CD4-positive, alpha-beta T cell (primary cell): ENCODE data around the gene FLNC. TPM values are rescaled to one million over a fixed set of nuclear protein-coding genes. Genes with fewer than 3 reads are reported as not detected.

Experiments
- ATAC-seq: fragments of 200-7000 bp; cut with Tn5 transposase; one replicate; pipeline ENCODE4 v1.10.0; 2022; ENCODE audit warnings: mild to moderate bottlenecking; ENCODE audit not compliant: poor library complexity
- CTCF ChIA-PET: fragments of 350-600 bp; sonication (Branson Sonifier 250); formaldehyde crosslinking; loops from one replicate; lab custom pipeline; 2021; ENCODE audit warnings: antibody characterized with exemption, inconsistent platforms; lab: Charles Lee
- POLR2A ChIA-PET: fragments of 350-600 bp; sonication (Branson Sonifier 250); formaldehyde crosslinking; loops from one replicate; lab custom pipeline; 2021; ENCODE audit warnings: antibody characterized with exemption, inconsistent platforms; lab: Charles Lee
- DNase-seq, 14 experiments: peaks; one replicate each; pipeline ENCODE4 v3.0.0-alpha.2; 2013 to 2020; ENCODE audit warnings: mixed read lengths in 2 of 14
- H3K27ac ChIP-seq, 2 donors: one replicate each; pipeline versions ENCODE4 v1.5.1 to v1.7.0; 2013; ENCODE audit warnings: low read length in 2 of 2, low read depth in 1 of 2, mild to moderate bottlenecking in 1 of 2
- H3K27me3 ChIP-seq, 2 experiments: 1 replicate in 1 of 2; 2 replicates in 1 of 2; pipeline versions ENCODE4 v1.6.1 to v1.7.0; 2013; ENCODE audit warnings: low read length in 2 of 2, control low read depth in 1 of 2, mild to moderate bottlenecking in 1 of 2, moderate library complexity in 1 of 2; ENCODE audit not compliant: insufficient read depth in 2 of 2, control insufficient read depth in 1 of 2
- H3K36me3 ChIP-seq: one replicate; pipeline ENCODE4 v1.6.1; 2013; ENCODE audit warnings: low read length, control low read depth; ENCODE audit not compliant: insufficient read depth
- H3K4me1 ChIP-seq: one replicate; pipeline ENCODE4 v1.6.1; 2013; ENCODE audit warnings: low read length, control low read depth; ENCODE audit not compliant: insufficient read depth
- H3K4me3 ChIP-seq: one replicate; pipeline ENCODE4 v1.5.1; 2013; ENCODE audit warnings: mild to moderate bottlenecking, low read length, moderate library complexity
- H3K9me3 ChIP-seq, 2 experiments: 1 replicate in 1 of 2; 2 replicates in 1 of 2; pipeline versions ENCODE4 v1.6.1 to v1.7.0; 2013; ENCODE audit warnings: low read length in 2 of 2, mild to moderate bottlenecking in 2 of 2, control low read depth in 1 of 2, moderate library complexity in 1 of 2; ENCODE audit not compliant: control insufficient read depth in 1 of 2, insufficient read depth in 1 of 2
- H3K27ac Mint-ChIP-seq: one replicate; pipeline ENCODE4 v1.8.0; 2020; ENCODE audit warnings: mixed read lengths
- H3K27me3 Mint-ChIP-seq: one replicate; pipeline ENCODE4 v1.8.0; 2021; ENCODE audit warnings: mixed read lengths
- H3K36me3 Mint-ChIP-seq: one replicate; pipeline ENCODE4 v1.8.0; 2021; ENCODE audit warnings: low read depth, mixed read lengths
- H3K4me1 Mint-ChIP-seq: one replicate; pipeline ENCODE4 v1.8.0; 2021; ENCODE audit warnings: low read depth, mixed read lengths
- H3K4me3 Mint-ChIP-seq: one replicate; pipeline ENCODE4 v1.8.0; 2020; ENCODE audit warnings: mild to moderate bottlenecking, mixed read lengths
- H3K9me3 Mint-ChIP-seq: one replicate; pipeline ENCODE4 v1.8.0; 2020; ENCODE audit warnings: mixed read lengths
- CTCF ChIP-seq: fragments of 200-600 bp; IDR thresholded peaks from one replicate; pipeline ENCODE4 v1.8.0; 2022; ENCODE audit warnings: antibody characterized with exemption, mild to moderate bottlenecking
- intact Hi-C, 2 experiments: fragments of 100-400 bp; cut with DNase I in 1 of 2; cut with micrococcal nuclease in 1 of 2; formaldehyde crosslinking; loops; one replicate each; pipeline versions ENCODE4 v1.15.1 to v1.9.0; 2023 to 2025; cut with DNase I, micrococcal nuclease
- total RNA-seq, 174 experiments: library from RNA in 2 of 174; stranded (reverse) in 2 of 174; gene quantifications; one replicate each; pipeline ENCODE4 v1.2.3 and lab custom pipeline; 2021 to 2026

Gene FLNC
- total RNA-seq, 2 experiments from 2014 or later = 0.06 to 0.08 TPM

DNA sequence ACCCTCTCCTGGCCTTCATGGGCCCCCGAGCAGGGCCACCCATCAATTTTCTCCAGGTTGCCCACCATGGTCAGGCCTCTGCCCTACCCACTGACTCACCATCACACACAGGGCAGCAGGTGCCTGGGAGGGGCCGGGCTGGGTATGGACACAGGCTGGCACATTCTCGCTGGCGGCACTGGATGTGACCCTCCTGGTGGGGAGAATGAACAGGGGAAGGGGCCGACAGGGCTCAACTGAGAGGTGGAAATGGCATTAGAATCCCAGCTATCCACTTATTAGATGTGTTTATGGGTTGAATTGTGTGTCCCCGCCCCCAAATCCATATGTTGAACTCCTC, 63.9 kb downstream of the FLNC start:
- Histone ChIP-seq H3K4me3 (no peak overlapping the region), H3K27ac (no peak overlapping the region), H3K27me3 (peaks cover 15 to 18% of the 10 kb centered on the region in 2 experiments), H3K36me3 (no peaks in the 10 kb centered on the region), H3K9me3 (peaks cover 0 to 9% of the 10 kb centered on the region in 2 experiments), H3K4me1 (peaks cover 7% of the 10 kb centered on the region)
- CTCF ChIA-PET = no interaction called here
- POLR2A ChIA-PET = no interaction called here
- intact Hi-C loops = no loop called here
- H3K27me3 Mint-ChIP-seq = peaks cover 15% of the 10 kb centered on the region
- H3K36me3 Mint-ChIP-seq = no peaks in the 10 kb centered on the region
- no peak for ATAC-seq
- no peak overlapping the region for H3K27ac Mint-ChIP-seq
- TF ChIP-seq CTCF = no peak
- DNase-seq = no peak
- no peaks in the 10 kb centered on the region for H3K4me1 Mint-ChIP-seq
- H3K4me3 Mint-ChIP-seq = no peak overlapping the region
- no peaks in the 10 kb centered on the region for H3K9me3 Mint-ChIP-seq

- H3K4me1 ChIP-seq = peaks cover 7% of the 10 kb centered on the region
- intact Hi-C loops = no loop called here
- ATAC-seq (no peak), DNase-seq (no peak)
- H3K4me3 ChIP-seq = no peak overlapping the region
- H3K36me3 ChIP-seq = no peaks in the 10 kb centered on the region
- Mint-ChIP-seq H3K27me3 (peaks cover 5% of the 10 kb centered on the region), H3K36me3 (no peaks in the 10 kb centered on the region), H3K4me3 (no peak overlapping the region), H3K27ac (no peak overlapping the region), H3K9me3 (no peaks in the 10 kb centered on the region), H3K4me1 (no peaks in the 10 kb centered on the region)
- TF ChIP-seq CTCF = no peak
- H3K27me3 ChIP-seq = peaks cover 6 to 9% of the 10 kb centered on the region in 2 experiments
- H3K27ac ChIP-seq = no peak overlapping the region
- peaks cover 4 to 9% of the 10 kb centered on the region in 2 experiments for H3K9me3 ChIP-seq
- POLR2A ChIA-PET = no interaction called here
- CTCF ChIA-PET = no interaction called here
Observed at GRCh38 chr7:128895320-128895719, 65.1 kb downstream of the FLNC start.

DNA sequence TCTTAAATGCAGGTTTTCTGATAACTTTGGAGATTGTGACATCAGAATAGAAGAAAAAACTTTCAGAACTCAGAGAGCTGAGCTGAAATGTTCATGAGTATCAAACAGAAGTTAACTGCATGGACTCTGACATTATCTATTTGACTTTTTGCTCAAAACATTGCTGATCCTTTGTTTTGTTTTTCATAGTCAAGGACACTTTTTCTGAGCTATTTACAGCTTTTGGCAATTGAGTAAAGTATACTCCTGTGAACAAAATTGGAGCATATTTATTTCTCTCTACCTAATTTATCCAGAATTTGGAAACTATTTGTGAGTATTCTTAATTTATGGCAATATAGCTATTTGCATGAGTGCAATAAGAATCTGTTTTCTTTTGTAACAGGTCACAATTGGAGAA, 69.2 kb downstream of the FLNC start:
- H3K4me1 ChIP-seq = peaks cover 2% of the 10 kb centered on the region
- ChIA-PET POLR2A (no interaction called here), CTCF (interaction anchor here (1.0 to 1.7 kb wide), 2 partner anchors 16 to 192 kb away, joined by 3 to 4 read pairs; no protein-coding TSS in a partner anchor)
- peaks cover 0 to 4% of the 10 kb centered on the region in 2 experiments for H3K9me3 ChIP-seq
- TF ChIP-seq CTCF = no peak
- Mint-ChIP-seq H3K36me3 (no peaks in the 10 kb centered on the region), H3K4me3 (no peak overlapping the region), H3K4me1 (no peaks in the 10 kb centered on the region), H3K27me3 (peaks cover 14% of the 10 kb centered on the region), H3K27ac (no peak overlapping the region), H3K9me3 (no peaks in the 10 kb centered on the region)
- H3K27me3 ChIP-seq = no peaks in the 10 kb centered on the region
- H3K36me3 ChIP-seq = no peaks in the 10 kb centered on the region
- H3K4me3 ChIP-seq = no peak overlapping the region
- intact Hi-C loops = no loop called here
- no peak overlapping the region for H3K27ac ChIP-seq
- DNase-seq = no peak
- ATAC-seq = no peak
